Neural cell (in vitro differentiated cells): ENCODE data around the gene SLC28A3. TPM values are rescaled to one million over a fixed set of nuclear protein-coding genes. Genes with fewer than 3 reads are reported as not detected.

Source experiments
- H2AFZ ChIP-seq: fragments of 200-600, 300-800 bp; sonication (generic), shearing (Covaris generic); 2 replicates; pipeline ENCODE4 v1.6.0; 2014; ENCODE audit warnings: low read depth, mild to moderate bottlenecking, antibody characterized with exemption, low read length, moderate library complexity
- H3F3A ChIP-seq: fragments of 200-600 bp; shearing (Covaris generic); 2 replicates; pipeline ENCODE4 v1.6.1; 2016; ENCODE audit warnings: mild to moderate bottlenecking, moderate library complexity, mixed read lengths, antibody characterized with exemption, low read length; ENCODE audit not compliant: insufficient read depth, poor library complexity, severe bottlenecking
- H3K27ac ChIP-seq: fragments of 200-600, 300-800 bp; sonication (generic), shearing (Covaris generic); 2 replicates; pipeline ENCODE4 v1.5.1; 2014; ENCODE audit warnings: mild to moderate bottlenecking, low read length, moderate library complexity
- H3K27me3 ChIP-seq: fragments of 300-800, 200-600 bp; sonication (generic), shearing (Covaris generic); 2 replicates; pipeline ENCODE4 v1.6.0; 2014; ENCODE audit warnings: mild to moderate bottlenecking, low read depth, low read length, moderate library complexity; ENCODE audit not compliant: insufficient read depth
- H3K36me3 ChIP-seq: fragments of 300-800, 200-600 bp; sonication (generic), shearing (Covaris generic); 2 replicates; pipeline ENCODE4 v1.5.1; 2014; ENCODE audit warnings: mild to moderate bottlenecking, antibody characterized with exemption, low read length, moderate library complexity; ENCODE audit not compliant: insufficient read depth
- H3K4me2 ChIP-seq: fragments of 300-800, 200-600 bp; sonication (generic), shearing (Covaris generic); 2 replicates; pipeline ENCODE4 v1.6.0; 2014; ENCODE audit warnings: mild to moderate bottlenecking, low read length
- H3K4me3 ChIP-seq: fragments of 300-800, 200-600 bp; sonication (generic), shearing (Covaris generic); 2 replicates; pipeline ENCODE4 v1.5.1; 2014; ENCODE audit warnings: mild to moderate bottlenecking, low read length, moderate library complexity
- H3K79me2 ChIP-seq: fragments of 200-600 bp; shearing (Covaris generic); replicated peaks from 2 replicates; pipeline ENCODE4 v1.6.0; 2014; ENCODE audit warnings: mild to moderate bottlenecking, low read length, moderate library complexity; ENCODE audit not compliant: insufficient read depth
- H3K9ac ChIP-seq: fragments of 300-800, 200-600 bp; sonication (generic), shearing (Covaris generic); 2 replicates; pipeline ENCODE4 v1.6.1; 2016; ENCODE audit warnings: mild to moderate bottlenecking, low read length, mixed read lengths
- H3K9me2 ChIP-seq: fragments of 200-600 bp; shearing (Covaris generic); 2 replicates; pipeline ENCODE4 v1.6.1; 2016; ENCODE audit warnings: mild to moderate bottlenecking, low read length, mixed read lengths; ENCODE audit not compliant: insufficient read depth
- H3K9me3 ChIP-seq: fragments of 200-600, 300-800 bp; sonication (generic), shearing (Covaris generic); 2 replicates; pipeline ENCODE4 v1.6.1; 2016; ENCODE audit warnings: mild to moderate bottlenecking, mixed run types, low read length, moderate library complexity, mixed read lengths
- H4K20me1 ChIP-seq: fragments of 200-600 bp; shearing (Covaris generic); 2 replicates; pipeline ENCODE4 v1.6.1; 2016; ENCODE audit warnings: mild to moderate bottlenecking, mixed run types; ENCODE audit not compliant: insufficient read depth
- CTCF ChIP-seq: fragments of 450-650 bp; IDR thresholded peaks from 2 replicates; pipeline ENCODE4 v1.5.1; 2014; ENCODE audit warnings: antibody characterized with exemption, mild to moderate bottlenecking, moderate library complexity; ENCODE audit not compliant: poor library complexity, severe bottlenecking
- EP300 ChIP-seq: fragments of 450-650 bp; conservative IDR thresholded peaks from 2 replicates; pipeline ENCODE4 v1.6.1; 2014; ENCODE audit warnings: antibody characterized with exemption, mild to moderate bottlenecking, moderate library complexity; ENCODE audit not compliant: poor library complexity, severe bottlenecking
- EZH2 ChIP-seq: fragments of 200-600, 300-800 bp; shearing (Covaris generic), sonication (generic); IDR thresholded peaks from 2 replicates; pipeline ENCODE4 v1.6.1; 2014; ENCODE audit warnings: antibody characterized with exemption, low read length, borderline replicate concordance, mild to moderate bottlenecking; ENCODE audit not compliant: insufficient read depth, poor library complexity, severe bottlenecking
- MXI1 ChIP-seq: fragments of 450-650 bp; conservative IDR thresholded peaks from 2 replicates; pipeline ENCODE4 v1.6.1; 2014; ENCODE audit warnings: antibody characterized with exemption, mild to moderate bottlenecking; ENCODE audit not compliant: poor library complexity, severe bottlenecking
- POLR2AphosphoS5 ChIP-seq: IDR thresholded peaks from 2 replicates; pipeline ENCODE4 v1.6.1; 2012
- RAD21 ChIP-seq: fragments of 450-650 bp; conservative IDR thresholded peaks from 2 replicates; pipeline ENCODE4 v1.6.1; 2014; ENCODE audit warnings: antibody characterized with exemption, mild to moderate bottlenecking, moderate library complexity
- REST ChIP-seq: IDR thresholded peaks from 2 replicates; pipeline ENCODE4 v1.6.1; 2012; ENCODE audit warnings: borderline replicate concordance
- SMC3 ChIP-seq: fragments of 450-650 bp; conservative IDR thresholded peaks from 2 replicates; pipeline ENCODE4 v1.6.1; 2014; ENCODE audit warnings: antibody characterized with exemption, mild to moderate bottlenecking, moderate library complexity; ENCODE audit not compliant: poor library complexity
- TAF1 ChIP-seq: IDR thresholded peaks from 2 replicates; pipeline ENCODE4 v1.6.1; 2012; ENCODE audit warnings: low read depth
- polyA plus RNA-seq: library from polyadenylated mRNA; depleted of rRNA; stranded (reverse); fragments of >200 nt; gene quantifications from 2 replicates; pipeline ENCODE4 v1.2.3, GENCODE V29; 2014

The SLC28A3 gene
- polyA plus RNA-seq, 1 donor from 2014 or later = not detected

GRCh38 chr9:84310883-84311282 is 29.7 kb downstream of the SLC28A3 start:
- no peak overlapping the region for H3K27ac ChIP-seq
- H2AFZ ChIP-seq = no peak overlapping the region
- H3K36me3 ChIP-seq = no peaks in the 10 kb centered on the region
- H4K20me1 ChIP-seq = no peaks in the 10 kb centered on the region
- TF ChIP-seq TAF1 = no peak
- TF ChIP-seq SMC3 = no peak
- no peak for TF ChIP-seq EZH2
- TF ChIP-seq REST = no peak
- no peak for TF ChIP-seq RAD21
- TF ChIP-seq EP300 = no peak
- TF ChIP-seq POLR2AphosphoS5 = no peak
- TF ChIP-seq MXI1 = no peak
- TF ChIP-seq CTCF = no peak
- H3K9ac ChIP-seq = no peak overlapping the region
- H3K27me3 ChIP-seq = no peaks in the 10 kb centered on the region
- H3F3A ChIP-seq = no peaks in the 10 kb centered on the region
- no peak overlapping the region for H3K4me2 ChIP-seq
- H3K9me2 ChIP-seq = no peaks in the 10 kb centered on the region
- no peaks in the 10 kb centered on the region for H3K79me2 ChIP-seq
- H3K9me3 ChIP-seq = no peaks in the 10 kb centered on the region
- no peak overlapping the region for H3K4me3 ChIP-seq

GRCh38 chr9:84305497-84306131 is 34.9 kb downstream of the SLC28A3 start:
- H3F3A ChIP-seq = no peaks in the 10 kb centered on the region
- TF ChIP-seq MXI1 = no peak
- no peak for TF ChIP-seq POLR2AphosphoS5
- TF ChIP-seq RAD21 = no peak
- no peak for TF ChIP-seq CTCF
- TF ChIP-seq REST = no peak
- no peak for TF ChIP-seq EZH2
- no peak for TF ChIP-seq EP300
- H3K9me2 ChIP-seq = no peaks in the 10 kb centered on the region
- no peaks in the 10 kb centered on the region for H4K20me1 ChIP-seq
- no peak overlapping the region for H3K27ac ChIP-seq
- H3K9ac ChIP-seq = no peak overlapping the region
- H3K27me3 ChIP-seq = no peaks in the 10 kb centered on the region
- H3K4me3 ChIP-seq = no peak overlapping the region
- no peaks in the 10 kb centered on the region for H3K36me3 ChIP-seq
- H3K79me2 ChIP-seq = no peaks in the 10 kb centered on the region
- H2AFZ ChIP-seq = no peak overlapping the region
- no peak overlapping the region for H3K4me2 ChIP-seq
- no peaks in the 10 kb centered on the region for H3K9me3 ChIP-seq
